Measurements from ENCODE around the gene FEV.

The FEV gene

DNA sequence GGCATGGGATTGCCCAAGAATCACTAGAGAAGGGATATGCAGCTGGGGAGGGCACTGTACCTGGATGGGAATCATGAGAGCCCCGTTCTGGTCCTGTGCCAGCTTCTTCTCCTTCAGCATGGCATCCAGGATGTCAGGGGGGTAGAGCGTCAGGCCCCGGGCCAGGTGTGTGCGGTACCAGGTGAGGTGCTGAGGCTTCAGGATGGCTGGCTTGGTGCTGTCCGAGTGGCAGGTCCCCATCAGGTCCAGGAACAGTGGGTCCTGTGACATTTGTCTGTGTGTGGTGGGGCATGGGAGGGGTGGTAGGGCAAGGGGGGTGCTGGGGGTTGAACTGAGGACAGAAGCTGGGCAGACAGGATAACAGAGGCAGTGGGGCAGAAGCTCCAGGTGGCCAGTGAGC, 43.2 kb upstream of the FEV start:
- DNase-seq (ENCODE audit: low read depth), result no peak
- TF ChIP-seq, protein P1, sequence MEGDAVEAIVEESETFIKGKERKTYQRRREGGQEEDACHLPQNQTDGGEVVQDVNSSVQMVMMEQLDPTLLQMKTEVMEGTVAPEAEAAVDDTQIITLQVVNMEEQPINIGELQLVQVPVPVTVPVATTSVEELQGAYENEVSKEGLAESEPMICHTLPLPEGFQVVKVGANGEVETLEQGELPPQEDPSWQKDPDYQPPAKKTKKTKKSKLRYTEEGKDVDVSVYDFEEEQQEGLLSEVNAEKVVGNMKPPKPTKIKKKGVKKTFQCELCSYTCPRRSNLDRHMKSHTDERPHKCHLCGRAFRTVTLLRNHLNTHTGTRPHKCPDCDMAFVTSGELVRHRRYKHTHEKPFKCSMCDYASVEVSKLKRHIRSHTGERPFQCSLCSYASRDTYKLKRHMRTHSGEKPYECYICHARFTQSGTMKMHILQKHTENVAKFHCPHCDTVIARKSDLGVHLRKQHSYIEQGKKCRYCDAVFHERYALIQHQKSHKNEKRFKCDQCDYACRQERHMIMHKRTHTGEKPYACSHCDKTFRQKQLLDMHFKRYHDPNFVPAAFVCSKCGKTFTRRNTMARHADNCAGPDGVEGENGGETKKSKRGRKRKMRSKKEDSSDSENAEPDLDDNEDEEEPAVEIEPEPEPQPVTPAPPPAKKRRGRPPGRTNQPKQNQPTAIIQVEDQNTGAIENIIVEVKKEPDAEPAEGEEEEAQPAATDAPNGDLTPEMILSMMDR (conservative IDR thresholded peaks at IDR 0.05; ENCODE audit: low read depth, low read length), result no peak

DNA sequence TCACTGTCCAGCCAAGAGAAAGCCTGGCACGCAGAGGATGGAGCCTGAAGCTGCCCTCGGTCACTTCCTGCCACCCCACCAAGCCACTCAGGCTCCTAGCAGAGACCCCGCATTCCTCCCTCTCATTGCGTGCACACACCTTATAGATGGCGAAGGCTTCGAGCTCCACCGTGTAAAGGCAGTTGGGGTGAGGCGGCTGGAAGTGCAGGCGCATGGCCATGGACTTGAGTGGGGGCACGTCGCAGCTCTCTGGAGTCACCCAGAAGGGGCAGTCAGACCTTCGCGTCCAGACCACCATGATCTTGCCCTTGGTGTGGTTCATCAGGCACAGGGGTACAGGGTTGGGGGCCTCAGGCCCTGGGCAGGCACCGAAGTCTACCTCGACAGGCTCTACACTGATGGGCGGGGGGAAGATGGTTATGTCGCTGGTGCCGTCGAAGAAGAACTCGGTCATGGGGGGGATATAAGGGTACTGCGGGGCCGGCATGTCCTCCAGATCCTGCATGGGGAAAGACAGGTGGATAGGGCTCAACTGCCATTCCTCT, 42.6 kb upstream of the FEV start:
- H3K4me3 ChIP-seq (ENCODE audit: low read depth, low read length), result no peak overlapping the region
- DNase-seq (ENCODE audit: low read depth), result no peak
- TF ChIP-seq, protein P1 (conservative IDR thresholded peaks at IDR 0.05; ENCODE audit: low read depth, low read length), result no peak

More for the DNA sequence above, 43.2 kb upstream of the FEV start:
- no peak overlapping the region for H3K4me3 ChIP-seq (ENCODE audit: low read depth, low read length)

DNA sequence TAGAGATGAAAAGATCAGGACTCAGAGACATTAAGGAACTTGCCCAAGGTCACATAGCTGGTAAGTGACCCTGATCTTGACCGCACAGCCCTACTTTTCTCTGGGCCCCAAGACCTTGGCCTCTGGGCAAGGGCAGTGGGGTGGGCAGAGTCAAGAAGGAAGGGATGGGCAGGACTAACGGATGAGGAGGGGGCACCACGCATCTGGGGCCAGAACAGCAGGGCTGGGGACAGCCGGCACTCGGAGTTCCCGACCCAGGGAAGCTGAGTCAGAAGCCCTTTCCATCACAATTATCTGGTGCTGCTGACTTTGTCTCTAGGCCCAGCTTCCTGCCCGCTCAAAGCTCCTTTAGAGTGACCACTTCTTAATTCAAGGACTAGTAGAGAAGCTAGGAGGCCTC, 42.0 kb upstream of the FEV start:
- DNase-seq (ENCODE audit: low read depth), result no peak
- TF ChIP-seq, protein P1 (conservative IDR thresholded peaks at IDR 0.05; ENCODE audit: low read depth, low read length), result no peak
- H3K4me3 ChIP-seq (ENCODE audit: low read depth, low read length), result no peak overlapping the region

DNA sequence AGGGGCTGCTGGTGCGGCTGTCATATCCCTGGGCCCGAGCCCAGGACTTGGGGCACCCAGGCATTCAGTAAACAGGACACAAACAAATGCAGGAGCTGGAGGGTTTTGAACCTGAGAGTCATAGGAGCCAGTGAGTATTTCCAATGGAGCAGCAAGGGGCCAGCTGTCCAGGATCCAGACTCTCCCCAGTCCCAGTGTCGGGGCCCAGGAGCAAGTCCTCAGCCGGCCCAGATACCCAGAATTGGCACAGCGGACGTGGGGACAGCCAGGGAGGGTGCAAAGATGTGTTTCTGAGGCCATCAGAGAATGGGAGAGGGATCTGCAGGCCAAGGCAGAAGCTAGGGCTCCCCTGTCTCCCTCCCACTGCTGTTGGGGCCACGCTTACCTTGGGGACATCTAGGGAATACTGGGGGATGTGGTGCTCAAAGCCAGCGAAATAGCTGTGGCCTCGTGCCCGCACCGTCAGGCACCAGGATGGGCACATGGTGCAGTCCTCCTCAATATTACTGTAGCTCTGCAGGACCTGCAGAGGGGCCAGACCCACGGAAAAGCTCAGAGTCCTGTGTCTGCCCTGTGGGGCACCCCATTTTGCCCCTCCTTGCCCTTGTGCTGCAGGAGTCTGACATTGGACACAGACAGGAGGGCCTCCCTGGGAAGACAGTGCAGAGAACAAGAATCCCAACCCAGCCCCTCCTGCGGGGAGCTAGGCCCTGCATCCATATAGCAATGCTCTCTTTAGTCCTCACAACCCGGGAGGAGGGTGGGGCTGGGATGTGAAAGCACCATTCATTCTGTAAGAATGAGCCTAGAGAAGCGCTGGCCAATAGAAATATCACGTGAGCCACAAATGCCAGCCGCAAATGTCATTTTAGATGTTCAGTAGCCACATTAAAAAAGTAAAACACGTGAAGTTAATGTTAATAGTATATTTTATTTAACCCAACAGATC, 40.9 kb upstream of the FEV start:
- H3K4me3 ChIP-seq (ENCODE audit: low read depth, low read length), result no peak overlapping the region
- DNase-seq (ENCODE audit: low read depth), result no peak
- TF ChIP-seq, protein P1 (conservative IDR thresholded peaks at IDR 0.05; ENCODE audit: low read depth, low read length), result no peak

DNA sequence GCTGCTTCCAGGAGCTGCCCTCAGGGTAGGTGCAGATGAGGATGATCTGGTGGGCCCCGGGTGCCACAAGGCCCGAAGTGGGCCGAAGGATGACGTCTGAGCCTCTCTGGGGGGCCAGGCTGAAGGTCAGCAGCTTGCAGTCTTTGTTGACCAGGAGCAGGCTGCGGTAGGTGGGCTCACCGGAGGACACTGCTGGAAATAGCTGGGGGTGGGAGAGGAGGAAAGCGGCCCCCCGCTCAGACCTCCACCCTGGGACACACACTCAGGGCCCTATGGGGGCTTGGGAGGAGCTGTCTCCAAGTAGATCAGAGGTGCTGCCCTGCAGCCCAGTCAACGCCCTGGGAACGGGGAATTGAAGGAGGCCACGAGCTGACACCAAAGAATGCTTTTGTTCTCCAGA, 39.1 kb upstream of the FEV start:
- TF ChIP-seq, protein P1 (conservative IDR thresholded peaks at IDR 0.05; ENCODE audit: low read depth, low read length), result no peak
- H3K4me3 ChIP-seq (ENCODE audit: low read depth, low read length), result no peak overlapping the region
- no peak for DNase-seq (ENCODE audit: low read depth)

DNA sequence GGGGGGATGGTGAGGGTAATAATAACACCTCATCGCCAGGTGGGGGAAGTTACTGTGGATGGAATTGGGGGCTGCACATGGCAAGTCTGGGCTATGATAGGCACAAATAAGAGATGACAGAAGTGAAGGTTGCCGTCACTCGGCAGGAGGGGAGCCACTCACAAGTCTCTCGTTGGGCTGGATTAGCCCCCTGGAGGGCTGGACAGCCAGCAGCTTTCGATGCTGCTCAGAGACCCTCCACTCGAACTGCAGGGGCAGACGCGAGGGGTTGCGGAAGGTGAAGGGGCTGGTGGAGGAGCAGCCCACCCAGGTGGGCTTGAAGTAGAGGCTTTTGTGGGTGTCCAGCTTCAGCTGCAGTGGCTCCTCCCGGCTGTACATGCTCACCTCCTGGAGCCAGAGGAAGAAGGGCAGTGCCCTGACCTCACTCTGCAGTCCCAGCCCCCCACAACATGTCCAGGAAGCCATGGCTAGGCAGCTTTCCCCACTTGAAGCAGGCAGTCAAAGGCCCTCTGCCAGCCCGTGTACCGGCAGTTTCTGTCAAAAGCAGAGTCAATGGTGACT, 38.1 kb upstream of the FEV start:
- H3K4me3 ChIP-seq (ENCODE audit: low read depth, low read length), result no peak overlapping the region
- DNase-seq (ENCODE audit: low read depth), result no peak
- TF ChIP-seq, protein P1 (conservative IDR thresholded peaks at IDR 0.05; ENCODE audit: low read depth, low read length), result no peak
